SH-SY5Y (cell line): Measurements from ENCODE around the gene TBX15.

Experiments used
- GATA2 ChIP-seq: IDR thresholded peaks from 2 replicates; pipeline ENCODE4 v1.6.1; 2011; ENCODE audit warnings: mild to moderate bottlenecking, low read depth, low read length
- GATA3 ChIP-seq: IDR thresholded peaks from 2 replicates; pipeline ENCODE4 v1.6.1; 2011; ENCODE audit warnings: low read depth, mild to moderate bottlenecking, low read length, moderate library complexity

GRCh38 chr1:118974661-118975060 is 13.5 kb downstream of the TBX15 start:
- TF ChIP-seq GATA2, result no peak
- no peak for TF ChIP-seq GATA3
